Measurements from ENCODE around the gene CALHM1.

GRCh38 chr10:103456074-103456660, 2.5 kb downstream of the CALHM1 start:
- TF ChIP-seq CTCF (IDR thresholded peaks at IDR 0.05 in 8 of 11, conservative IDR thresholded peaks at IDR 0.05 in 3 of 11) (no peak), POLR2A (IDR thresholded peaks at IDR 0.05) (no peak), POLR2AphosphoS5 (IDR thresholded peaks at IDR 0.05) (no peak)

Data from spleen (tissue), 7 donors.